GM23248 (cell line): ENCODE measurements around the gene ACRV1. TPM values are rescaled to one million over a fixed set of nuclear protein-coding genes. Genes with fewer than 3 reads are reported as not detected.

Experiments
- DNase-seq: peaks from one replicate; pipeline ENCODE4 v3.0.0-alpha.2; 2015
- H2AFZ ChIP-seq: fragments of 200-600 bp; sonication (generic); 2 replicates; pipeline ENCODE4 v1.6.1; 2016; ENCODE audit warnings: antibody characterized with exemption
- H3F3A ChIP-seq: fragments of 200-600 bp; sonication (generic); 2 replicates; pipeline ENCODE4 v1.6.1; 2016; ENCODE audit warnings: mild to moderate bottlenecking, antibody characterized with exemption, mixed run types; ENCODE audit not compliant: insufficient read depth
- H3K27ac ChIP-seq: fragments of 200-600 bp; sonication (generic); 2 replicates; pipeline ENCODE4 v1.5.1; 2016; ENCODE audit warnings: mild to moderate bottlenecking
- H3K27me3 ChIP-seq: fragments of 200-600 bp; sonication (generic); replicated peaks from 2 replicates; pipeline ENCODE4 v1.6.1; 2016; ENCODE audit warnings: mild to moderate bottlenecking; ENCODE audit not compliant: insufficient read depth
- H3K36me3 ChIP-seq: fragments of 200-600 bp; sonication (generic); 2 replicates; pipeline ENCODE4 v1.6.1; 2016; ENCODE audit warnings: low read depth, mild to moderate bottlenecking
- H3K4me1 ChIP-seq: fragments of 200-600 bp; sonication (generic); 2 replicates; pipeline ENCODE4 v1.6.1; 2016; ENCODE audit warnings: mild to moderate bottlenecking; ENCODE audit not compliant: insufficient read depth
- H3K4me2 ChIP-seq: fragments of 200-600 bp; sonication (generic); one replicate; pipeline ENCODE4 v1.6.1; 2016; ENCODE audit warnings: mild to moderate bottlenecking; ENCODE audit not compliant: unreplicated experiment
- H3K4me3 ChIP-seq: fragments of 200-600 bp; sonication (generic); 2 replicates; pipeline ENCODE4 v1.5.1; 2016; ENCODE audit warnings: mild to moderate bottlenecking
- H3K79me2 ChIP-seq: fragments of 200-600 bp; sonication (generic); 2 replicates; pipeline ENCODE4 v1.6.1; 2016; ENCODE audit warnings: mild to moderate bottlenecking; ENCODE audit not compliant: insufficient read depth
- H3K9ac ChIP-seq: fragments of 200-600 bp; sonication (generic); 2 replicates; pipeline ENCODE4 v1.6.1; 2016; ENCODE audit warnings: mild to moderate bottlenecking
- H3K9me2 ChIP-seq: fragments of 200-600 bp; sonication (generic); 2 replicates; pipeline ENCODE4 v1.6.1; 2016; ENCODE audit warnings: mixed run types, mild to moderate bottlenecking, moderate library complexity; ENCODE audit not compliant: insufficient read depth
- H3K9me3 ChIP-seq: fragments of 200-600 bp; sonication (generic); one replicate; pipeline ENCODE4 v1.6.1; 2017; ENCODE audit warnings: low read depth
- H4K20me1 ChIP-seq: fragments of 200-600 bp; sonication (generic); 2 replicates; pipeline ENCODE4 v1.6.0; 2016; ENCODE audit not compliant: insufficient read depth
- EZH2 ChIP-seq: fragments of 200-600 bp; sonication (generic); IDR thresholded peaks from 2 replicates; pipeline ENCODE4 v1.6.1; 2018; ENCODE audit warnings: antibody characterized with exemption, mild to moderate bottlenecking; ENCODE audit not compliant: insufficient read depth, poor library complexity, severe bottlenecking
- EZH2phosphoT487 ChIP-seq: fragments of 200-600 bp; sonication (generic); IDR thresholded peaks from 2 replicates; pipeline ENCODE4 v1.6.1; 2018; ENCODE audit warnings: antibody characterized with exemption, moderate library complexity, mild to moderate bottlenecking, low read depth; ENCODE audit not compliant: insufficient read depth
- WGBS, 2 experiments: methylation state at CpG; one replicate each; pipeline ENCODE4 v1.1.6; 2015 to 2017; ENCODE audit warnings: low lambda C conversion rate in 2 of 2, low coverage in 1 of 2; ENCODE audit errors: missing lambda C conversion rate in 2 of 2; 5-methylcytosine and 5-hydroxymethylcytosine counted together
- in situ Hi-C: fragments of 300-500 bp; cut with MboI; formaldehyde crosslinking; loops from 2 replicates; pipeline ENCODE4 v1.15.0; 2020
- polyA plus RNA-seq: library from polyadenylated mRNA; unstranded; fragments of >200 nt; fragmentation: Nextera tagmentation; extraction: Ambion mirVana; gene quantifications from 2 replicates; pipeline ENCODE4 v1.2.1, GENCODE V29; 2016
- small RNA-seq: library from RNA; depleted of rRNA; stranded (forward); fragments of <200 nt; gene quantifications from one replicate; pipeline ENCODE3, GENCODE V24; 2014; ENCODE audit warnings: low read depth, low replicate concordance
- total RNA-seq: library from RNA; depleted of rRNA; stranded (reverse); fragments of >200 nt; shearing (Covaris generic); gene quantifications from 2 replicates; pipeline ENCODE4 v1.2.3, GENCODE V29; 2014; rRNA removed

ACRV1 gene
- total and polyA plus RNA-seq, 2 experiments from 2014 or later, result 0.10 TPM; not detected in 1

GRCh38 chr11:125624756-125625213, 55.9 kb downstream of the ACRV1 start, which contains the start of gene CHEK1:
Gene CHEK1, plus strand, starts transcription at chr11:125625163. Its CDS starts 1,606 bp downstream, at chr11:125626769.
- H3K4me2 ChIP-seq, result peak within 1 kb of the TSS; percentile 91
- H3K9me3 ChIP-seq, result no peaks in the 10 kb centered on the region
- DNase-seq, result no peak
- WGBS, 2 experiments, result 63 to 69% methylated on average over 9 of the region's 9 CpGs
- H3K4me3 ChIP-seq, result peak within 1 kb of the TSS; percentile 91
- peaks cover 55% of the 10 kb centered on the region for H3F3A ChIP-seq
- no peak for TF ChIP-seq EZH2
- no peak for TF ChIP-seq EZH2phosphoT487
- peak within 1 kb of the TSS; percentile 92 for H3K9ac ChIP-seq
- in situ Hi-C loops, result no loop called here
- H2AFZ ChIP-seq, result peak within 1 kb of the TSS; percentile 93
- peaks cover 25% of the 10 kb centered on the region for H3K4me1 ChIP-seq
- no peaks in the 10 kb centered on the region for H4K20me1 ChIP-seq
- peaks cover 24% of the 10 kb centered on the region for H3K79me2 ChIP-seq
- H3K36me3 ChIP-seq, result peaks cover 8% of the 10 kb centered on the region
- no peaks in the 10 kb centered on the region for H3K9me2 ChIP-seq
- peak within 1 kb of the TSS; percentile 91 for H3K27ac ChIP-seq
- no peaks in the 10 kb centered on the region for H3K27me3 ChIP-seq

DNA sequence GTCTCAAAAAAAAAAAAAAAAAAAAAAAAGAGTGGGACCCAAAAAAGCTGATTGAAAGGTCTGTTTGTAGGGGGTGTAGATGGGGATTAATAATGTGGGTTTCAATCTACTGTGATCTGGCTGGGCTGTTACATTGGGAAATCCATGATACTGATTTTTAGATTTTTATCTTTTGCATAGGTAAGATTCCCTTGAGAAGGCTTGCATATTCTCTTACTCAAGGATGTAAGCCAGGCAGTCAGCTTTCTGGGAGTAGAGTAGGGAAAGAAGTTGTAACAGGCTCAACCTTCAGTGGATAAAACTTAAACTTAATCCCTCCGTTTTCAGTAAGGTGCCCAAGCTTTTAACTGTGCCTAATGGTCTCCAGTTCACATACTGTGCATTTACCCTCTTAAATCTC, 57.6 kb downstream of the ACRV1 start:
- in situ Hi-C loops, result no loop called here
- no peak for DNase-seq

DNA sequence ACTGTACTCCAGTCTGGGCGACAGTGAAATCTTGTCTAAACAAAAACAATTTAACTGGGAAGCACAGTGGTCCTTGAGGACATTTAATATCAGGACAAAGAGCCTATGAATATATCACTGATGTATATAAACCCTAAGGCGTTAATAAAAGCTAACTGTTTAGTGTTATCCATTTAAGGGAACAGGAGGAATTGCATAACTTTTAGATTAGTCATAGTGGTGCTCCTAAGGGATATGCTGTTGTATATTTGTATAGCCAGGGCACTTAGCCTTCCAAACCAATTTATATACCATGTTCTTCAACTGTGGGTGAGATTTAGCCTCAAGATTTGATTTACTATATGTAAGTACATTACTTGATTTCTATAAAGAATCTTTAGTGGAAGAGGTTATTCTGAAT, 58.7 kb downstream of the ACRV1 start:
- TF ChIP-seq EZH2, result no peak
- TF ChIP-seq EZH2phosphoT487, result no peak

More for the DNA sequence above, 57.6 kb downstream of the ACRV1 start:
- no peaks in the 10 kb centered on the region for H3K9me3 ChIP-seq
- no peaks in the 10 kb centered on the region for H3K9me2 ChIP-seq
- H3K36me3 ChIP-seq, result peaks cover 25% of the 10 kb centered on the region
- H2AFZ ChIP-seq, result no peak overlapping the region
- peaks cover 61% of the 10 kb centered on the region for H3F3A ChIP-seq
- no peak overlapping the region for H3K4me3 ChIP-seq
- 47 to 68% methylated on average over 1 of the region's 1 CpG for WGBS, 2 experiments
- no peak overlapping the region for H3K4me2 ChIP-seq
- no peak for TF ChIP-seq EZH2phosphoT487
- no peak for TF ChIP-seq EZH2
- no peaks in the 10 kb centered on the region for H4K20me1 ChIP-seq
- H3K9ac ChIP-seq, result no peak overlapping the region
- H3K27ac ChIP-seq, result no peak overlapping the region
- H3K79me2 ChIP-seq, result peaks cover 14% of the 10 kb centered on the region
- H3K4me1 ChIP-seq, result peaks cover 25% of the 10 kb centered on the region
- H3K27me3 ChIP-seq, result no peaks in the 10 kb centered on the region

More for the DNA sequence above, 58.7 kb downstream of the ACRV1 start:
- H3K4me3 ChIP-seq, result no peak overlapping the region
- WGBS, 2 experiments, result 68% methylated on average over 2 of the region's 2 CpGs
- no peak overlapping the region for H3K9ac ChIP-seq
- H4K20me1 ChIP-seq, result no peaks in the 10 kb centered on the region
- H3K9me3 ChIP-seq, result no peaks in the 10 kb centered on the region
- H3K4me1 ChIP-seq, result peaks cover 17% of the 10 kb centered on the region
- H3K27me3 ChIP-seq, result no peaks in the 10 kb centered on the region
- peaks cover 58% of the 10 kb centered on the region for H3F3A ChIP-seq
- H3K79me2 ChIP-seq, result peaks cover 3% of the 10 kb centered on the region
- peaks cover 36% of the 10 kb centered on the region for H3K36me3 ChIP-seq
- H2AFZ ChIP-seq, result no peak overlapping the region
- no peaks in the 10 kb centered on the region for H3K9me2 ChIP-seq
- in situ Hi-C loops, result no loop called here
- DNase-seq, result peak; percentile 55
- no peak overlapping the region for H3K4me2 ChIP-seq
- no peak overlapping the region for H3K27ac ChIP-seq

Small RNA genes within 50 kb of the gene (small RNA-seq; reads per million reads assigned to genes)
- 18.5 reads per million, percentile 88 among the genes with 10 or more reads in this experiment for gene RNU2-35P

Other genes starting within 250 kb of the ACRV1 start
- 35.9 and 53.9 TPM in 2 replicates for gene FEZ1, start 184.6 kb downstream of the ACRV1 start, total RNA-seq
- gene FEZ1, start 184.6 kb downstream of the ACRV1 start, polyA plus RNA-seq, result 58.8 and 64.1 TPM in 2 replicates
- 124 and 145 TPM in 2 replicates for gene EI24, start 111.4 kb downstream of the ACRV1 start, total RNA-seq
- gene EI24, start 111.4 kb downstream of the ACRV1 start, polyA plus RNA-seq, result 139 and 140 TPM in 2 replicates
- 289 and 309 TPM in 2 replicates for gene STT3A, start 88.0 kb downstream of the ACRV1 start, total RNA-seq
- 245 and 258 TPM in 2 replicates for gene STT3A, start 88.0 kb downstream of the ACRV1 start, polyA plus RNA-seq
- 16.8 and 23.4 TPM in 2 replicates for gene CHEK1, start 55.7 kb downstream of the ACRV1 start, total RNA-seq
- gene CHEK1, start 55.7 kb downstream of the ACRV1 start, polyA plus RNA-seq, result 15.1 and 16.8 TPM in 2 replicates
- gene PATE1, start 65.4 kb upstream of the ACRV1 start, total RNA-seq, result not detected in 2 replicates
- not detected in 2 replicates for gene PATE1, start 65.4 kb upstream of the ACRV1 start, polyA plus RNA-seq
- gene PATE2, start 98.0 kb upstream of the ACRV1 start, total RNA-seq, result not detected in 2 replicates
- gene PATE2, start 98.0 kb upstream of the ACRV1 start, polyA plus RNA-seq, result not detected in 2 replicates
- gene PATE3, start 107.3 kb upstream of the ACRV1 start, total RNA-seq, result not detected in 2 replicates
- gene PATE3, start 107.3 kb upstream of the ACRV1 start, polyA plus RNA-seq, result not detected in 2 replicates
- gene PATE4, start 152.5 kb upstream of the ACRV1 start, total RNA-seq, result not detected in 2 replicates
- gene PATE4, start 152.5 kb upstream of the ACRV1 start, polyA plus RNA-seq, result not detected in 2 replicates
- gene HYLS1, start 206.8 kb upstream of the ACRV1 start, total RNA-seq, result 4.6 and 6.2 TPM in 2 replicates
- 11.7 and 13.0 TPM in 2 replicates for gene HYLS1, start 206.8 kb upstream of the ACRV1 start, polyA plus RNA-seq
- 8.3 and 11.8 TPM in 2 replicates for gene PUS3, start 222.4 kb upstream of the ACRV1 start, total RNA-seq
- gene PUS3, start 222.4 kb upstream of the ACRV1 start, polyA plus RNA-seq, result 8.4 and 10.7 TPM in 2 replicates
- not detected in 2 replicates for gene DDX25, start 223.7 kb upstream of the ACRV1 start, total RNA-seq
- gene DDX25, start 223.7 kb upstream of the ACRV1 start, polyA plus RNA-seq, result not detected in 2 replicates